ENCODE measurements around the gene KLF14. TPM values are rescaled to one million over a fixed set of nuclear protein-coding genes. Genes with fewer than 3 reads are reported as not detected.

Gene KLF14
- total RNA-seq, 1 experiment from 2014 or later = not detected

DNA sequence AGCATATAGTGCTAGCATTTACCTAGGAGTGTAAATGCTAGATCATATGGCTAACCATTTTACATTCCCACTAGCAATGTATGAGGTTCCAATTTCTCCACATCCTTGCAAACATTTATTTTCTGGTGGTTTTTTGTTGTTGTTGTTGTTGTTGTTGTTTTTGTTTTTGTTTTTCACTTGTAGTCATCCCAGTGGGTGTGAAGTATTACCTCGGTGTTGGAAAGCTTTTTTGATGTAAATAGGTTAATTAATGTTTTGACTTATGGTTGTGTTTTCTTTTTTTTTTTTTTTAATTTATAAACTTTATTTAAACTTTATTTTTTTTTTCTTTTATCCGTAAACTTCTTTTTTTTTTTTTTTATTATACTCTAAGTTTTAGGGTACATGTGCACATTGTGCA lies 32.4 kb downstream of the KLF14 start:
- DNase-seq (ENCODE audit: low spot score) = no peak
- H3K36me3 ChIP-seq (ENCODE audit: insufficient read depth, low read length, poor library complexity, severe bottlenecking) = no peaks in the 10 kb centered on the region
- intact Hi-C loops (cut with micrococcal nuclease; ENCODE audit: unreplicated experiment) = no loop called here
- no TSS peak for BruUV-seq (replicated peaks)
- H3K4me1 ChIP-seq (ENCODE audit: insufficient read depth, low read length, poor library complexity, severe bottlenecking) = no peaks in the 10 kb centered on the region
- CTCF ChIA-PET = no interaction called here
- POLR2A ChIA-PET (ENCODE audit: low non-redundant PET) = no interaction called here
- peaks cover 4% of the 10 kb centered on the region for H3K9me3 ChIP-seq (ENCODE audit: low read depth, low read length, poor library complexity, severe bottlenecking)
- TF ChIP-seq EZH2 (IDR thresholded peaks at IDR 0.05; ENCODE audit: borderline replicate concordance, low read depth, low read length, poor library complexity, severe bottlenecking) = no peak
- TF ChIP-seq, protein P1, sequence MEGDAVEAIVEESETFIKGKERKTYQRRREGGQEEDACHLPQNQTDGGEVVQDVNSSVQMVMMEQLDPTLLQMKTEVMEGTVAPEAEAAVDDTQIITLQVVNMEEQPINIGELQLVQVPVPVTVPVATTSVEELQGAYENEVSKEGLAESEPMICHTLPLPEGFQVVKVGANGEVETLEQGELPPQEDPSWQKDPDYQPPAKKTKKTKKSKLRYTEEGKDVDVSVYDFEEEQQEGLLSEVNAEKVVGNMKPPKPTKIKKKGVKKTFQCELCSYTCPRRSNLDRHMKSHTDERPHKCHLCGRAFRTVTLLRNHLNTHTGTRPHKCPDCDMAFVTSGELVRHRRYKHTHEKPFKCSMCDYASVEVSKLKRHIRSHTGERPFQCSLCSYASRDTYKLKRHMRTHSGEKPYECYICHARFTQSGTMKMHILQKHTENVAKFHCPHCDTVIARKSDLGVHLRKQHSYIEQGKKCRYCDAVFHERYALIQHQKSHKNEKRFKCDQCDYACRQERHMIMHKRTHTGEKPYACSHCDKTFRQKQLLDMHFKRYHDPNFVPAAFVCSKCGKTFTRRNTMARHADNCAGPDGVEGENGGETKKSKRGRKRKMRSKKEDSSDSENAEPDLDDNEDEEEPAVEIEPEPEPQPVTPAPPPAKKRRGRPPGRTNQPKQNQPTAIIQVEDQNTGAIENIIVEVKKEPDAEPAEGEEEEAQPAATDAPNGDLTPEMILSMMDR (conservative IDR thresholded peaks at IDR 0.05; ENCODE audit: low read depth, low read length) = no peak
- peaks cover 6% of the 10 kb centered on the region for H3K27me3 ChIP-seq (replicated peaks; ENCODE audit: insufficient read depth, low read depth, low read length, poor library complexity)
- H3K27ac ChIP-seq (ENCODE audit: low read depth, low read length, poor library complexity, severe bottlenecking) = no peak overlapping the region
- no peak overlapping the region for H3K4me3 ChIP-seq (ENCODE audit: low read depth, low read length, poor library complexity, severe bottlenecking)

DNA sequence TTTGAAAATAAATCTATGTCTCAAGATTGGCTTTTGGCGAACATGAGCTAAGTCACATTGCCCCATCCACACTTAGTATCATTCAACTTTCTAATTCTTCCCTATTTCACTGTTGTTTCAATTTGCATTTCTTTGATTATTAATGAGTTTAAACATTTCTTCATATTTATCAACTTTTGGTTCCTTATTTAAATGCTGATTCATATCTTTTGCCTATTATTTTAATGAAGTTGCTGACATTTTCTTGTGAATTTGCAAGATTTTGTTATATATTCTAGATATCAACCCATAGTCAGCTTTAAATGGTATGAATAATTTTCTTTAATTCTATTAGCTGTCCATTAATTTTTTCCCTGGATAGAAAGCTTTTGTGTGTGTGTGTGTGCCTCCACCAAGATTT lies 33.2 kb downstream of the KLF14 start:
- BruUV-seq (replicated peaks) = no TSS peak
- CTCF ChIA-PET = no interaction called here
- Histone ChIP-seq H3K36me3 (ENCODE audit: insufficient read depth, low read length, poor library complexity, severe bottlenecking) (no peaks in the 10 kb centered on the region), H3K9me3 (ENCODE audit: low read depth, low read length, poor library complexity, severe bottlenecking) (no peaks in the 10 kb centered on the region), H3K27me3 (replicated peaks; ENCODE audit: insufficient read depth, low read depth, low read length, poor library complexity) (peaks cover 6% of the 10 kb centered on the region), H3K4me1 (ENCODE audit: insufficient read depth, low read length, poor library complexity, severe bottlenecking) (no peaks in the 10 kb centered on the region), H3K27ac (ENCODE audit: low read depth, low read length, poor library complexity, severe bottlenecking) (no peak overlapping the region), H3K4me3 (ENCODE audit: low read depth, low read length, poor library complexity, severe bottlenecking) (no peak overlapping the region)
- DNase-seq (ENCODE audit: low spot score) = no peak
- POLR2A ChIA-PET (ENCODE audit: low non-redundant PET) = no interaction called here
- intact Hi-C loops (cut with micrococcal nuclease; ENCODE audit: unreplicated experiment) = no loop called here
- TF ChIP-seq EZH2 (IDR thresholded peaks at IDR 0.05; ENCODE audit: borderline replicate concordance, low read depth, low read length, poor library complexity, severe bottlenecking) = no peak
- TF ChIP-seq, protein P1 (conservative IDR thresholded peaks at IDR 0.05; ENCODE audit: low read depth, low read length) = no peak

DNA sequence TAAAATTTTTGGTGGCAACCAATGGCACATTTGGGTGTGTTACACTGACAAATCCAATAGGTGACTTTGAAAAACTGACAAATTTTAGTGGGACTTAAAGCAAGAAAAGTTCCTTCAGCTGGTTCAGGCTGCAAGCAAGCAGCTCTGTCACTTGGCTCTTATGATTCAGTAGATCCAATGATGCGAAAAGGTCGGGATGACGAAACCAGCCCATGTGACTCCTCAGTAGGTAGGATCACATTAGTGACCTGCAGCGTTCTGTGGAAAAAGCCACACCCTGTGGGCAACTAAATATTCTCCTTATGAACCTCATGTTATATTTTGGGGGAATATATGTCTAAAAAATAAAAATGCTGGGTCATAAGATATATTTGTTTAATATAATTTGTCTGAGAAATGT lies 34.3 kb downstream of the KLF14 start:
- no peak for DNase-seq (ENCODE audit: low spot score)
- no TSS peak for BruUV-seq (replicated peaks)
- no peaks in the 10 kb centered on the region for H3K4me1 ChIP-seq (ENCODE audit: insufficient read depth, low read length, poor library complexity, severe bottlenecking)
- intact Hi-C loops (cut with micrococcal nuclease; ENCODE audit: unreplicated experiment) = no loop called here
- peaks cover 4% of the 10 kb centered on the region for H3K27me3 ChIP-seq (replicated peaks; ENCODE audit: insufficient read depth, low read depth, low read length, poor library complexity)
- ChIA-PET POLR2A (ENCODE audit: low non-redundant PET) (no interaction called here), CTCF (no interaction called here)
- no peak for TF ChIP-seq EZH2 (IDR thresholded peaks at IDR 0.05; ENCODE audit: borderline replicate concordance, low read depth, low read length, poor library complexity, severe bottlenecking)
- TF ChIP-seq, protein P1 (conservative IDR thresholded peaks at IDR 0.05; ENCODE audit: low read depth, low read length) = no peak
- no peaks in the 10 kb centered on the region for H3K36me3 ChIP-seq (ENCODE audit: insufficient read depth, low read length, poor library complexity, severe bottlenecking)
- H3K27ac ChIP-seq (ENCODE audit: low read depth, low read length, poor library complexity, severe bottlenecking) = no peak overlapping the region
- H3K4me3 ChIP-seq (ENCODE audit: low read depth, low read length, poor library complexity, severe bottlenecking) = no peak overlapping the region
- no peaks in the 10 kb centered on the region for H3K9me3 ChIP-seq (ENCODE audit: low read depth, low read length, poor library complexity, severe bottlenecking)
